SK-N-SH (cell line): ENCODE results near the gene CRP.

Experiments used
- EP300 ChIP-seq, 2 experiments: IDR thresholded peaks; 2 replicates each; pipeline versions ENCODE4 v1.4.0 to v1.6.1; 2012; ENCODE audit warnings: borderline replicate concordance in 1 of 2, low read depth in 1 of 2, low read length in 1 of 2
- GABPA ChIP-seq: IDR thresholded peaks from 2 replicates; pipeline ENCODE4 v1.4.0; 2012; ENCODE audit warnings: low read depth, mild to moderate bottlenecking
- MEF2A ChIP-seq: IDR thresholded peaks from 2 replicates; pipeline ENCODE4 v1.4.0; 2012; ENCODE audit warnings: low read depth, borderline replicate concordance
- POLR2AphosphoS5 ChIP-seq: IDR thresholded peaks from 2 replicates; pipeline ENCODE4 v1.6.1; 2012; ENCODE audit warnings: low read depth, low read length
- RAD21 ChIP-seq: IDR thresholded peaks from 2 replicates; pipeline ENCODE4 v1.6.1; 2012; ENCODE audit warnings: mild to moderate bottlenecking, low read length
- TAF1 ChIP-seq: IDR thresholded peaks from 2 replicates; pipeline ENCODE4 v1.6.1; 2012; ENCODE audit warnings: low read depth, mild to moderate bottlenecking, low read length, moderate library complexity, borderline replicate concordance
- TEAD4 ChIP-seq: IDR thresholded peaks from 2 replicates; pipeline ENCODE4 v1.4.0; 2012; ENCODE audit warnings: mild to moderate bottlenecking, borderline replicate concordance; ENCODE audit not compliant: insufficient read depth
- TF ChIP-seq, protein P1 (sequence below): fragments of 200-600 bp; sonication (generic); IDR thresholded peaks from 2 replicates; pipeline ENCODE4 v1.6.1; 2017; ENCODE audit warnings: antibody characterized with exemption, mild to moderate bottlenecking, moderate library complexity
- TF ChIP-seq, protein P2 (sequence below): IDR thresholded peaks from 2 replicates; pipeline ENCODE4 v1.4.0; 2012; ENCODE audit warnings: low read depth
- TF ChIP-seq, protein P3 (sequence below): fragments of 150-350 bp; IDR thresholded peaks from 2 replicates; pipeline ENCODE4 v1.6.1; 2017; ENCODE audit warnings: antibody characterized with exemption, low read length, low read depth, borderline replicate concordance
- TF ChIP-seq, protein P4 (sequence below): IDR thresholded peaks from 2 replicates; pipeline ENCODE4 v1.6.1; 2012; ENCODE audit warnings: mild to moderate bottlenecking, low read depth, low read length, moderate library complexity
- TF ChIP-seq, protein P5 (sequence below): IDR thresholded peaks from 2 replicates; pipeline ENCODE4 v1.4.0; 2012; ENCODE audit warnings: low read depth, borderline replicate concordance
- TF ChIP-seq, protein P6 (sequence below): IDR thresholded peaks from 2 replicates; pipeline ENCODE4 v1.4.0; 2012; ENCODE audit warnings: low read depth, borderline replicate concordance

DNA sequence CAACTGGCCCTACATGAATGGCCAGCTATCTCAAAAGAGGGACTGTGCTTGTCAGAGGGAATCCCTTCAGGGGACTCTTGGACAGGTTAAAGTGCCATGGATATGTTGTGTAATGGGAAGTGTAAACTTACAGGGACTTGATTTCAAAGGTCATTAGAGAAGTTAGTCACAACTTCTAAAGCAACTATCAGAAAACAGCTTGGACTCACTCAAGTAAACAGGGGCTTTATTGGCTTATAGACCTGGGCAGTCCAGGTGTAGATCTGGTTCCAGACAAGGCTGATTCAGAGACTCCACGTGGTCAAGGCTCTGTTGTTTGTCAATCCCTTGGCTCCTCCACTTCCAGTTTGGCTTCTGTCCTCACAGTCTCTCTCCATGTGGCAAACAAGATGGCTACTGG lies 2.3 kb downstream of the CRP start:
- TF ChIP-seq, protein P1, sequence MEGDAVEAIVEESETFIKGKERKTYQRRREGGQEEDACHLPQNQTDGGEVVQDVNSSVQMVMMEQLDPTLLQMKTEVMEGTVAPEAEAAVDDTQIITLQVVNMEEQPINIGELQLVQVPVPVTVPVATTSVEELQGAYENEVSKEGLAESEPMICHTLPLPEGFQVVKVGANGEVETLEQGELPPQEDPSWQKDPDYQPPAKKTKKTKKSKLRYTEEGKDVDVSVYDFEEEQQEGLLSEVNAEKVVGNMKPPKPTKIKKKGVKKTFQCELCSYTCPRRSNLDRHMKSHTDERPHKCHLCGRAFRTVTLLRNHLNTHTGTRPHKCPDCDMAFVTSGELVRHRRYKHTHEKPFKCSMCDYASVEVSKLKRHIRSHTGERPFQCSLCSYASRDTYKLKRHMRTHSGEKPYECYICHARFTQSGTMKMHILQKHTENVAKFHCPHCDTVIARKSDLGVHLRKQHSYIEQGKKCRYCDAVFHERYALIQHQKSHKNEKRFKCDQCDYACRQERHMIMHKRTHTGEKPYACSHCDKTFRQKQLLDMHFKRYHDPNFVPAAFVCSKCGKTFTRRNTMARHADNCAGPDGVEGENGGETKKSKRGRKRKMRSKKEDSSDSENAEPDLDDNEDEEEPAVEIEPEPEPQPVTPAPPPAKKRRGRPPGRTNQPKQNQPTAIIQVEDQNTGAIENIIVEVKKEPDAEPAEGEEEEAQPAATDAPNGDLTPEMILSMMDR = no peak
- TF ChIP-seq EP300 (IDR thresholded peaks at IDR 0.05; ENCODE audit: borderline replicate concordance in 1 of 2, low read depth in 1 of 2, low read length in 1 of 2) = no peak
- no peak for TF ChIP-seq GABPA
- TF ChIP-seq, protein P2, sequence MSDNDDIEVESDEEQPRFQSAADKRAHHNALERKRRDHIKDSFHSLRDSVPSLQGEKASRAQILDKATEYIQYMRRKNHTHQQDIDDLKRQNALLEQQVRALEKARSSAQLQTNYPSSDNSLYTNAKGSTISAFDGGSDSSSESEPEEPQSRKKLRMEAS = no peak
- TF ChIP-seq, protein P3, sequence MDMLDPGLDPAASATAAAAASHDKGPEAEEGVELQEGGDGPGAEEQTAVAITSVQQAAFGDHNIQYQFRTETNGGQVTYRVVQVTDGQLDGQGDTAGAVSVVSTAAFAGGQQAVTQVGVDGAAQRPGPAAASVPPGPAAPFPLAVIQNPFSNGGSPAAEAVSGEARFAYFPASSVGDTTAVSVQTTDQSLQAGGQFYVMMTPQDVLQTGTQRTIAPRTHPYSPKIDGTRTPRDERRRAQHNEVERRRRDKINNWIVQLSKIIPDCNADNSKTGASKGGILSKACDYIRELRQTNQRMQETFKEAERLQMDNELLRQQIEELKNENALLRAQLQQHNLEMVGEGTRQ = no peak
- no peak for TF ChIP-seq MEF2A
- TF ChIP-seq, protein P4, sequence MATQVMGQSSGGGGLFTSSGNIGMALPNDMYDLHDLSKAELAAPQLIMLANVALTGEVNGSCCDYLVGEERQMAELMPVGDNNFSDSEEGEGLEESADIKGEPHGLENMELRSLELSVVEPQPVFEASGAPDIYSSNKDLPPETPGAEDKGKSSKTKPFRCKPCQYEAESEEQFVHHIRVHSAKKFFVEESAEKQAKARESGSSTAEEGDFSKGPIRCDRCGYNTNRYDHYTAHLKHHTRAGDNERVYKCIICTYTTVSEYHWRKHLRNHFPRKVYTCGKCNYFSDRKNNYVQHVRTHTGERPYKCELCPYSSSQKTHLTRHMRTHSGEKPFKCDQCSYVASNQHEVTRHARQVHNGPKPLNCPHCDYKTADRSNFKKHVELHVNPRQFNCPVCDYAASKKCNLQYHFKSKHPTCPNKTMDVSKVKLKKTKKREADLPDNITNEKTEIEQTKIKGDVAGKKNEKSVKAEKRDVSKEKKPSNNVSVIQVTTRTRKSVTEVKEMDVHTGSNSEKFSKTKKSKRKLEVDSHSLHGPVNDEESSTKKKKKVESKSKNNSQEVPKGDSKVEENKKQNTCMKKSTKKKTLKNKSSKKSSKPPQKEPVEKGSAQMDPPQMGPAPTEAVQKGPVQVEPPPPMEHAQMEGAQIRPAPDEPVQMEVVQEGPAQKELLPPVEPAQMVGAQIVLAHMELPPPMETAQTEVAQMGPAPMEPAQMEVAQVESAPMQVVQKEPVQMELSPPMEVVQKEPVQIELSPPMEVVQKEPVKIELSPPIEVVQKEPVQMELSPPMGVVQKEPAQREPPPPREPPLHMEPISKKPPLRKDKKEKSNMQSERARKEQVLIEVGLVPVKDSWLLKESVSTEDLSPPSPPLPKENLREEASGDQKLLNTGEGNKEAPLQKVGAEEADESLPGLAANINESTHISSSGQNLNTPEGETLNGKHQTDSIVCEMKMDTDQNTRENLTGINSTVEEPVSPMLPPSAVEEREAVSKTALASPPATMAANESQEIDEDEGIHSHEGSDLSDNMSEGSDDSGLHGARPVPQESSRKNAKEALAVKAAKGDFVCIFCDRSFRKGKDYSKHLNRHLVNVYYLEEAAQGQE = no peak
- no peak for TF ChIP-seq POLR2AphosphoS5
- TF ChIP-seq, protein P5, sequence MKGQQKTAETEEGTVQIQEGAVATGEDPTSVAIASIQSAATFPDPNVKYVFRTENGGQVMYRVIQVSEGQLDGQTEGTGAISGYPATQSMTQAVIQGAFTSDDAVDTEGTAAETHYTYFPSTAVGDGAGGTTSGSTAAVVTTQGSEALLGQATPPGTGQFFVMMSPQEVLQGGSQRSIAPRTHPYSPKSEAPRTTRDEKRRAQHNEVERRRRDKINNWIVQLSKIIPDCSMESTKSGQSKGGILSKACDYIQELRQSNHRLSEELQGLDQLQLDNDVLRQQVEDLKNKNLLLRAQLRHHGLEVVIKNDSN = no peak
- TF ChIP-seq RAD21 = no peak
- no peak for TF ChIP-seq TEAD4
- no peak for TF ChIP-seq TAF1
- TF ChIP-seq, protein P6, sequence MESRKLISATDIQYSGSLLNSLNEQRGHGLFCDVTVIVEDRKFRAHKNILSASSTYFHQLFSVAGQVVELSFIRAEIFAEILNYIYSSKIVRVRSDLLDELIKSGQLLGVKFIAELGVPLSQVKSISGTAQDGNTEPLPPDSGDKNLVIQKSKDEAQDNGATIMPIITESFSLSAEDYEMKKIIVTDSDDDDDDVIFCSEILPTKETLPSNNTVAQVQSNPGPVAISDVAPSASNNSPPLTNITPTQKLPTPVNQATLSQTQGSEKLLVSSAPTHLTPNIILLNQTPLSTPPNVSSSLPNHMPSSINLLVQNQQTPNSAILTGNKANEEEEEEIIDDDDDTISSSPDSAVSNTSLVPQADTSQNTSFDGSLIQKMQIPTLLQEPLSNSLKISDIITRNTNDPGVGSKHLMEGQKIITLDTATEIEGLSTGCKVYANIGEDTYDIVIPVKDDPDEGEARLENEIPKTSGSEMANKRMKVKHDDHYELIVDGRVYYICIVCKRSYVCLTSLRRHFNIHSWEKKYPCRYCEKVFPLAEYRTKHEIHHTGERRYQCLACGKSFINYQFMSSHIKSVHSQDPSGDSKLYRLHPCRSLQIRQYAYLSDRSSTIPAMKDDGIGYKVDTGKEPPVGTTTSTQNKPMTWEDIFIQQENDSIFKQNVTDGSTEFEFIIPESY = no peak
